ENCODE data around the gene PACSIN3.

PACSIN3 gene

DNA sequence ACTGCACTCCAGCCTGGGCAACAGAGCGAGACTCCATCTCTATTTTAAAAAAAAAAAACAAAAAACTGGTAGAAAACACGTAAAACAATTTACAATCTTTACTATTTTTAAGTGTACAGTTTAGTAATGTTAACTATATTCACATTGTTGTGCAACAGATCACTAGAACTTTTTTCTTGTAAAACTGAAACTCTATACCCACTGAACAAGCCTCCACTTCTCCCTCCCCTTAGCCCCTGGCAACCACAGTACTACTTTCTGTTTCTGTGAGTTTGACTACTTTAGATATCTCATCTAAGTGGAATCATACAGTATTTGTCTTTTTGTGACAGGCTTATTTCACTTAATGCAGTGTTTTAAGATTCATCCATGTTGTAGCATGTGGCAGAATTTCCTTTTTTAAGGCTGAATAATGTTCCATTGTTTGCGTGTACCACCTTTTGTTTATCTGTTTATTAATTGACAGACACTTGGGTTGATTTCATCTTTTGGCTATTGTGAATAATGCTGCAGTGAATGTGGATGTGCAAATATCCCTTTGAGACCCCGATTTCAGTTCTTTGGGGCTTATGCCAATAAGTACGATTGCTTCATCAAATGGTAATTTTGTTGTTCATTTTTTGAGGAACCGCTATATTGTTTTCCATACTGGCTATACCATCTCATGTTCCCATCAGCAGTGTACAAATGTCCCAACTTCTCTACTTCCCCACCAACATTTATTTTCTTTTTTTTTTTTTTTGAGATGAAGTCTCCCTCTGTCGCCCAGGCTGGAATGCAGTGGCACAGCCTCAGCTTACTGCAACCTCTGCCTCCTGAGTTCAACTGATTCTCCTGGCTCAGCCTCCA, 39.5 kb upstream of the PACSIN3 start:
- CTCF ChIA-PET: no interaction called here
- no peak for DNase-seq (ENCODE audit: extremely low spot score)
- TF ChIP-seq, protein P1, sequence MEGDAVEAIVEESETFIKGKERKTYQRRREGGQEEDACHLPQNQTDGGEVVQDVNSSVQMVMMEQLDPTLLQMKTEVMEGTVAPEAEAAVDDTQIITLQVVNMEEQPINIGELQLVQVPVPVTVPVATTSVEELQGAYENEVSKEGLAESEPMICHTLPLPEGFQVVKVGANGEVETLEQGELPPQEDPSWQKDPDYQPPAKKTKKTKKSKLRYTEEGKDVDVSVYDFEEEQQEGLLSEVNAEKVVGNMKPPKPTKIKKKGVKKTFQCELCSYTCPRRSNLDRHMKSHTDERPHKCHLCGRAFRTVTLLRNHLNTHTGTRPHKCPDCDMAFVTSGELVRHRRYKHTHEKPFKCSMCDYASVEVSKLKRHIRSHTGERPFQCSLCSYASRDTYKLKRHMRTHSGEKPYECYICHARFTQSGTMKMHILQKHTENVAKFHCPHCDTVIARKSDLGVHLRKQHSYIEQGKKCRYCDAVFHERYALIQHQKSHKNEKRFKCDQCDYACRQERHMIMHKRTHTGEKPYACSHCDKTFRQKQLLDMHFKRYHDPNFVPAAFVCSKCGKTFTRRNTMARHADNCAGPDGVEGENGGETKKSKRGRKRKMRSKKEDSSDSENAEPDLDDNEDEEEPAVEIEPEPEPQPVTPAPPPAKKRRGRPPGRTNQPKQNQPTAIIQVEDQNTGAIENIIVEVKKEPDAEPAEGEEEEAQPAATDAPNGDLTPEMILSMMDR (IDR thresholded peaks at IDR 0.05; ENCODE audit: control extremely low read depth, extremely low read depth, low read depth, missing control alignments): no peak
- POLR2A ChIA-PET: interaction anchor here (0.6 kb wide), 1 partner anchor 22 kb away, joined by 5 read pairs; no protein-coding TSS in a partner anchor

GRCh38 chr11:47222696-47223095, 36.5 kb upstream of the PACSIN3 start:
- POLR2A ChIA-PET: no interaction called here
- TF ChIP-seq, protein P1 (IDR thresholded peaks at IDR 0.05; ENCODE audit: control extremely low read depth, extremely low read depth, low read depth, missing control alignments): no peak
- DNase-seq (ENCODE audit: extremely low spot score): no peak
- CTCF ChIA-PET: interaction anchor here (1.3 to 2.4 kb wide), 3 partner anchors 12 to 45 kb away, joined by 3 to 7 read pairs (median 5); no protein-coding TSS in a partner anchor

DNA sequence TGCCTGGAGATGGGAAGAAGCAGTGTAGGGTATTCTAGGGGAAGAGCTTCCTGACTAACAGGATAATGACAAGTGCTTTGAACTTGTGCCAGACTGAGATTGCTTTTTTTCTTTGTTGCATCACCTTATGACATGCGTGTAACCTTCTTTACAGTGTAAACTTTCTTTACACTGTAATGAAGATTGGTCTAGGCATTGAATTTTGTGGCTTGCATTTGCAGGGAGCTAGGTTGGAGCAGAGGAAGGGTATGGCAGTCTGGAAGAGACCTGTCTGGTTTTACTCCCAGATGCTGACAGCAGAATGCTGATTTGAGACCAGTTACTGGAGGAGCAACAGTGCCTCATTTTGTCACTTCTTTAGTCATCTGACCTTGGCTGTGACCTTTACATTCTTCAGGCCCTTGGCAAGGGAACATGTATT, 34.2 kb upstream of the PACSIN3 start:
- TF ChIP-seq, protein P1 (IDR thresholded peaks at IDR 0.05; ENCODE audit: control extremely low read depth, extremely low read depth, low read depth, missing control alignments): no peak
- POLR2A ChIA-PET: no interaction called here
- DNase-seq (ENCODE audit: extremely low spot score): no peak
- CTCF ChIA-PET: interaction anchor here (0.6 to 2.4 kb wide), 7 partner anchors 11 to 1323 kb away, joined by 3 to 7 read pairs (median 3); no protein-coding TSS in a partner anchor

DNA sequence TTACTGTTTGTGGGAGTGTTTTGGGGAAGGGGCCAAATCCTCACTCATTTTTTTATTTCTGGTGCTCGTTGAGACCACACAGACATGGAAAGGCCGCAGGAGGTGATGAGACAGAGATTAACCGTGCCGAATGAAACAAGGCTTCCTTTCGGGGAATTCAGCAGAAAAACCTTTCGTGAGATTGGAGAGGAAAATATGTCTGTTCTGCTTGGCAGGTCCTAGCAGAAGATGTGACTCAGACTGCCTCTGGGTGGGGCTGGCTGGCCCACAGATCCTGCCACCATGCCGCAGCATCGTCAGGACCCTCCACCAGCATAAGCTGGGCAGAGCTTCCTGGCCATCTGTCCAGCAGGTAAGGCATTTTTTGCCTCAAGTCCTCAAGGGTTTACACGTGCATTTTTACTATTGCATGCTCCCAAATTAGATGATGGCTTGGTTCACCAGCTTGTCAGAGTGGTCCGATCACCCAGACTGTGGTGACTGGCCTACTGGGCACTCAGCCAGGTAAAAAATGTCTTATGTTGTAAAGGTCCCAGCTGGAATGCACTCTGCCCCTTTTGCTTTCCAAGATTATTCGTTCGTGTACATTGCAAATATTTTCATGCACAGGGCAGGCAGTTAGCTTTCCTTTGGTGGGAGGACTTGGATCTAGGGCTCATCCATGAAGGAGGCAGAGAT, 30.0 kb upstream of the PACSIN3 start:
- POLR2A ChIA-PET: interaction anchor here (0.6 kb wide), 1 partner anchor 20 kb away, joined by 6 read pairs; no protein-coding TSS in a partner anchor
- DNase-seq (ENCODE audit: extremely low spot score): peak; percentile 61
- CTCF ChIA-PET: interaction anchor here (1.1 to 2.4 kb wide), 5 partner anchors 26 to 48 kb away, joined by 3 to 18 read pairs (median 6); partner anchors contain the start of genes ACP2, ARFGAP2 and NR1H3
- TF ChIP-seq, protein P1 (IDR thresholded peaks at IDR 0.05; ENCODE audit: control extremely low read depth, extremely low read depth, low read depth, missing control alignments): peak; percentile 39

DNA sequence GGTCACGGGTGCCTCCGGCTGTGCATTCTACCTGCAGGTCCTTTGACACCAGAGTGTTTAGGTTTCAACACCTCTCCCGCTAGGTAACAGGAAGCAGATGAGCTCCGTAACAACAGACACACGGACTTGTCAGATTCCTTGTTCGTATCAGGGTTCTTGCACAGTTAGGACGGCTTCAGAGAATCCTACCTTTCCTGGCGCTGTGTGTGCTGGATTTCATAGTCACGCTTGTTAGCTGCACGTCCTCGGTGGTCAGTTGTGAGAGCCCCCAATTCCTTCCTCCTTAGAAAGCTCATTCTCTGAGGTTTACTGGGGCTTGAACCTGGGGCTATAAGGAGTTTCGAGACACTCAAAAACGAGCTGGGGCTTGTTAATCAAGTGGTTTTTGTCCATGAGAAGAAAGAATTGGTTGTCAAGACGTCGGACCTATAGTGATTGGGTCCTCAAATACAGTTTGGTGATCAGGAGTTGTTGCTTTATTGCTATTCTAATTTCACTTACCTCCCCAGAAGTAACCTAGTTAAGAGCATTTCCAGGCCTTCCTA, 29.2 kb upstream of the PACSIN3 start:
- DNase-seq (ENCODE audit: extremely low spot score): peak; percentile 9
- TF ChIP-seq, protein P1 (IDR thresholded peaks at IDR 0.05; ENCODE audit: control extremely low read depth, extremely low read depth, low read depth, missing control alignments): no peak
- POLR2A ChIA-PET: interaction anchor here (0.5 to 1.4 kb wide), 5 partner anchors 10 to 206 kb away, joined by 3 to 8 read pairs (median 5); no protein-coding TSS in a partner anchor
- CTCF ChIA-PET: interaction anchor here (0.9 to 2.4 kb wide), 10 partner anchors 20 to 194 kb away, joined by 3 to 18 read pairs (median 4); partner anchors contain the start of genes ACP2, ARFGAP2 and NR1H3

Measured in GM10248 (cell line).